Esophagus squamous epithelium (tissue), 4 donors: Measurements from ENCODE around the gene SLC35A3.

Experiments
- POLR2A ChIP-seq, 4 donors: fragments of 450-650 bp; IDR thresholded peaks; one replicate each; pipeline ENCODE4 v1.6.1; 2017; ENCODE audit warnings: antibody characterized with exemption in 4 of 4, mild to moderate bottlenecking in 4 of 4, moderate library complexity in 3 of 4
- TF ChIP-seq, protein P1 (sequence below), 6 experiments: fragments of 450-650 bp in 4 of 6; fragments of 200-600 bp in 2 of 6; sonication (generic) in 2 of 6; IDR thresholded peaks; one replicate each; pipeline ENCODE4 v1.5.1; 2016 to 2019; ENCODE audit warnings: antibody characterized with exemption in 6 of 6, mild to moderate bottlenecking in 4 of 6, moderate library complexity in 4 of 6

DNA sequence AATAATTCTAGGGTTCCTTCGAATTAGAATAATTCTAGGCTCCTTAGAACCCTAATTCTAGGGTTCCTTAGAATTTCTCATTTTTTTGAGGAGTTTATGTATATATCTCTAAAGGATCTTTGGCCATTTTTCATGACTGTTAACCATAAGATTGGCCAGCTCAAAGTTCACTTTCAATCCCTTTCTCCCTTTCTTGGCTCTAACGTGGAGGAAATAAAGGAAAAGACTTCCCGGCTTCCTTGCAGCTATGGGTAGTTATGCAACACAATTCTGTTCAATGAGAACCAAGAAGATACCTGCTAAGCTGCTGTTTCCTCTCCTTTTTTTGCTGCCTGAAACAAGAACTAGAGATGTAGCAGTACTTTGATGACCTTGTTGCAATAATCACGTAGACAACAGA is 27.2 kb downstream of the SLC35A3 start:
- no peak for TF ChIP-seq POLR2A (IDR thresholded peaks at IDR 0.05)
- TF ChIP-seq, protein P1, sequence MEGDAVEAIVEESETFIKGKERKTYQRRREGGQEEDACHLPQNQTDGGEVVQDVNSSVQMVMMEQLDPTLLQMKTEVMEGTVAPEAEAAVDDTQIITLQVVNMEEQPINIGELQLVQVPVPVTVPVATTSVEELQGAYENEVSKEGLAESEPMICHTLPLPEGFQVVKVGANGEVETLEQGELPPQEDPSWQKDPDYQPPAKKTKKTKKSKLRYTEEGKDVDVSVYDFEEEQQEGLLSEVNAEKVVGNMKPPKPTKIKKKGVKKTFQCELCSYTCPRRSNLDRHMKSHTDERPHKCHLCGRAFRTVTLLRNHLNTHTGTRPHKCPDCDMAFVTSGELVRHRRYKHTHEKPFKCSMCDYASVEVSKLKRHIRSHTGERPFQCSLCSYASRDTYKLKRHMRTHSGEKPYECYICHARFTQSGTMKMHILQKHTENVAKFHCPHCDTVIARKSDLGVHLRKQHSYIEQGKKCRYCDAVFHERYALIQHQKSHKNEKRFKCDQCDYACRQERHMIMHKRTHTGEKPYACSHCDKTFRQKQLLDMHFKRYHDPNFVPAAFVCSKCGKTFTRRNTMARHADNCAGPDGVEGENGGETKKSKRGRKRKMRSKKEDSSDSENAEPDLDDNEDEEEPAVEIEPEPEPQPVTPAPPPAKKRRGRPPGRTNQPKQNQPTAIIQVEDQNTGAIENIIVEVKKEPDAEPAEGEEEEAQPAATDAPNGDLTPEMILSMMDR (IDR thresholded peaks at IDR 0.05): no peak
